Measurements from ENCODE around the gene NUDT5. TPM values are rescaled to one million over a fixed set of nuclear protein-coding genes. Genes with fewer than 3 reads are reported as not detected.
"Not testable (repeated sequence)": the region's sequence is repeated elsewhere in the genome, so short reads cannot be mapped to it uniquely, and the experiment has no call there.

The NUDT5 gene
- 25.0 TPM for total RNA-seq

- DNase-seq (ENCODE audit: low read depth in 2 of 3, low spot score in 2 of 3), result peak; percentile 81 to 94 (median 90)
Measured at GRCh38 chr10:12195603-12196506, at the start of gene NUDT5, which contains the start of gene CDC123. TSS of gene NUDT5 (minus strand) at chr10:12195891. CDS start at chr10:12186291, 9,600 bp downstream. TSS of gene CDC123 (plus strand) at chr10:12196188. CDS start at chr10:12196246, 58 bp downstream.

GRCh38 chr10:12243864-12244620 is 48.4 kb upstream of the NUDT5 start:
- peak in 2 of 3 donors; percentile 74 to 88 for DNase-seq (ENCODE audit: low read depth in 2 of 3, low spot score in 2 of 3)

- peak in 1 of 3 donors; percentile 52 for DNase-seq (ENCODE audit: low read depth in 2 of 3, low spot score in 2 of 3)
Measured at GRCh38 chr10:12241810-12242529, 46.3 kb upstream of the NUDT5 start.

GRCh38 chr10:12238821-12239220 is 43.1 kb upstream of the NUDT5 start:
- no peak for DNase-seq (ENCODE audit: low read depth in 2 of 3, low spot score in 2 of 3)

GRCh38 chr10:12237265-12238220 is 41.9 kb upstream of the NUDT5 start:
- no peak for DNase-seq (ENCODE audit: low read depth in 2 of 3, low spot score in 2 of 3)

- no peak for DNase-seq (ENCODE audit: low read depth in 2 of 3, low spot score in 2 of 3)
Measured at GRCh38 chr10:12235796-12236195, 40.1 kb upstream of the NUDT5 start.

GRCh38 chr10:12235116-12235694 is 39.5 kb upstream of the NUDT5 start:
- DNase-seq (ENCODE audit: low read depth in 2 of 3, low spot score in 2 of 3), result no peak

- DNase-seq (ENCODE audit: low read depth in 2 of 3, low spot score in 2 of 3), result not testable (repeated sequence)
Measured at GRCh38 chr10:12234687-12235086, 39.0 kb upstream of the NUDT5 start.

GRCh38 chr10:12228851-12229250 is 33.2 kb upstream of the NUDT5 start:
- DNase-seq (ENCODE audit: low read depth in 2 of 3, low spot score in 2 of 3), result no peak

- not testable (repeated sequence) for DNase-seq (ENCODE audit: low read depth in 2 of 3, low spot score in 2 of 3)
Measured at GRCh38 chr10:12226438-12226837, 30.7 kb upstream of the NUDT5 start.

GRCh38 chr10:12225444-12225843 is 29.8 kb upstream of the NUDT5 start:
- no peak for DNase-seq (ENCODE audit: low read depth in 2 of 3, low spot score in 2 of 3)

GRCh38 chr10:12221323-12222298 is 25.9 kb upstream of the NUDT5 start:
- DNase-seq (ENCODE audit: low read depth in 2 of 3, low spot score in 2 of 3), result no peak

- no peak for DNase-seq (ENCODE audit: low read depth in 2 of 3, low spot score in 2 of 3)
Measured at GRCh38 chr10:12218991-12219390, 23.3 kb upstream of the NUDT5 start.

- peak in 2 of 3 donors; percentile 77 to 89 for DNase-seq (ENCODE audit: low read depth in 2 of 3, low spot score in 2 of 3)
Measured at GRCh38 chr10:12214763-12215218, 19.1 kb upstream of the NUDT5 start.

GRCh38 chr10:12214093-12214492 is 18.4 kb upstream of the NUDT5 start:
- DNase-seq (ENCODE audit: low read depth in 2 of 3, low spot score in 2 of 3), result no peak

GRCh38 chr10:12213621-12214020 is 17.9 kb upstream of the NUDT5 start:
- DNase-seq (ENCODE audit: low read depth in 2 of 3, low spot score in 2 of 3), result no peak

- DNase-seq (ENCODE audit: low read depth in 2 of 3, low spot score in 2 of 3), result no peak
Measured at GRCh38 chr10:12212454-12212853, 16.8 kb upstream of the NUDT5 start.

- DNase-seq (ENCODE audit: low read depth in 2 of 3, low spot score in 2 of 3), result no peak
Measured at GRCh38 chr10:12208460-12208859, 12.8 kb upstream of the NUDT5 start.

Measured in hematopoietic multipotent progenitor cell (in vitro differentiated cells).